Posterior cingulate gyrus (tissue), 11 donors: ENCODE results near the gene SYT1.

Experiments
- DNase-seq, 10 donors: peaks; one replicate each; pipeline versions ENCODE4 v3.0.0 to v3.0.0-alpha.2; 2020 to 2021; ENCODE audit warnings: mixed read lengths in 3 of 10
- intact Hi-C: fragments of 100-400 bp; cut with DNase I; formaldehyde crosslinking; loops from one replicate; pipeline ENCODE4 v1.15.1; 2023

Gene SYT1

DNA sequence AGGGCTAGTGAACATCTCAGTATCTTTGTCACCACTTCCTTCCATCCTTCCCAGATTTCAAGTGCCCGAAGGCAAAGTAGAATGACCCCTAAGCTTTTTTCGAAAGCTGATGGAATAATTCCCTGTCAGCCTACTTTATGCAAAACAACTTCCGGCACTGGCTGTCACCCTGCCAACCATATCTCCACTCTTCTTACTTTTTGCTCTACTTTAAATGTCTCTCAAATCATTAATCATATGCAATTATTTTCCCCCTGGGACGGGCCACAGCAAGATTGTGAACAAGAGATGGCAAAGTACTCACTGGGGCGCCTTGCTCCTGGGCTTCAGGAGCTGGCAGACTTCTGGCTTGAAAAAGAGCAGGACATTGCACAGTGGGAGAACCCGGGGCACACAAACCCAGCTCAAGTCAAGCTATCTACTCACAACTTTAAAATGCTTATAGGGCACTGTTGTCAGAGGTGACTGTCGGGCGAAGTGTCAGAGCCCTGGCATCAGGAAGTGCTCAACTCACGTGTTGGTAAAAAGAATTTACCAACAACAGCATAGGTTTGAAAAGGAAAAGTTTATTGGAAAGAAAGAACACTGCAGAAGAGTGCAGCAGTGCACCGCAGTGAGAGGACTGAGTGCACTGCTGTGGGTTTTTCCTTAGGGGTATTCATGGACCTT lies 452.7 kb downstream of the SYT1 start:
- intact Hi-C loops = no loop called here
- peak in 2 of 10 donors; percentile 22 to 55 for DNase-seq

DNA sequence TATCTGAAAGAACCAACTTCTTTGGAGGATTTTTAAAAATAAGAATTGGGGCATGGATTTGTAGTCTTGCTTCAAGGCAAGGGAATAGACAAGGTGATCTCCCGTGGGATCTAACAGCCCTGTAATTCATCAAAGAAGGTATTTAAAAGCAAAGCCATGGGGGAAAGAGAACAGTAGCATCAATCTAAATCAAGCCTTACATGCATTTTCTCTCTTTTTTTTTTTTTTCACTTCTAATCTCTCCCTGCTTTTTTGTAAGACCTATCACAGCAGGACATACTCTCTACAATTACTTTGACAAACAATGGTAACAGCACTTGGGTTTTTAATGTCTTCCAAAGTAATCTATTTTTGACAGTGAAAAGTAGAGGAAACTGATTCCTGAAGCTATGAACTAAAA lies 458.3 kb downstream of the SYT1 start:
- DNase-seq = no peak
- intact Hi-C loops = no loop called here

DNA sequence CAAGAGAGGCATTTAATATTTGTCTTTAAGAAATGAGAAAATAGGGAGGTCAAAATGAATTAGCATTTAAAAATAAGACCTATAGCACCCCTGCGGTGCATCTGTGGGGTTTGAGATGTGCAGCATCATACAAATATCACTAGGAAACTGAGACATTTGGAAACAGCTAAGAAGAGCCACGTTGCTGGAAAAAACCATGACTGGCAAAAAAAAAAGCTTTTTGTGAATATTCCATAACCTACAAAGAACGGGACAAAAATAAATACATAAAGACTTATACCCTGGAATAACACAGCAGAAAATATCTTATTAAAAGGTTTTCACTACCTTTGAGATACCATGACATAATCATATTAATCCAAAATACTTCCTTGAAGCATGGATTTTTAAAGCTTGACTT lies 460.0 kb downstream of the SYT1 start:
- DNase-seq = no peak
- intact Hi-C loops = no loop called here

DNA sequence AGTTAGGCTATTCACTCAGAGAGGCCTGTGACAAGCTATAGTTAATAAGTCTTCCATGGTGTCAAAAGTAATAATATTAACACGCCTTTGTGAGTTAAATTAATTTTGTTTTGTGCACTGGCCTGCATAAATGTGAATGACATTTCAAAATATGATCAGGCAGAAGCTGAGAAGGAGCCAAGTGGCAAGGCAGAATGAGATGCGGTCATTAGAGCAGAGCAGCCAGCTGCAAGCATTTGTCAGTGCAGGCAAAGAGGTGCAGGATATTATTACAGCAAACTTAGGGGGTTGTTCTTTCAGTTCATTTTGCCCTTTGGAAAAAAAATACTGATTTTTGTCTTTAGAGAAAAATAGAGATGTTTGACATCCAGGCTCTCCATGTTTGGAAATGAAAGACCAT lies 461.6 kb downstream of the SYT1 start:
- DNase-seq = peak in 1 of 10 donors; percentile 59
- intact Hi-C loops = no loop called here

DNA sequence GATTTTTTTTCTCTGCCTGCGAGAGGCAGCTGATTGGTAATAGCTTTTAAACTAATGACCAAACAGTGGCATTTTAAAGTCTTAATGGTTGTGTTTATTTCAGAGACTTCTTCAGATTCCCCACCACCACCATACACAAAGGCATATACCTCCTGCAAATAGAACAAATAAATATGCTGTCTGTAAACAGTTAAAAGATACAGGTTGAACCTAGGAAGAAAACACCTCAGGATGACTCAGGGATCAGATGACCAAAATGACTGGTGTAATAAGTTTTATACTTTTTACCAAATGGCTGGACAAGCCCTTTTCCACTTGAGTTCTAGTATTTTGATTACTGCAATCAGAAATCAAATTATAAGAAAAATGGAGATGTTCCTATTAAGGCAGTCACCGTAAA lies 462.1 kb downstream of the SYT1 start:
- DNase-seq = no peak

DNA sequence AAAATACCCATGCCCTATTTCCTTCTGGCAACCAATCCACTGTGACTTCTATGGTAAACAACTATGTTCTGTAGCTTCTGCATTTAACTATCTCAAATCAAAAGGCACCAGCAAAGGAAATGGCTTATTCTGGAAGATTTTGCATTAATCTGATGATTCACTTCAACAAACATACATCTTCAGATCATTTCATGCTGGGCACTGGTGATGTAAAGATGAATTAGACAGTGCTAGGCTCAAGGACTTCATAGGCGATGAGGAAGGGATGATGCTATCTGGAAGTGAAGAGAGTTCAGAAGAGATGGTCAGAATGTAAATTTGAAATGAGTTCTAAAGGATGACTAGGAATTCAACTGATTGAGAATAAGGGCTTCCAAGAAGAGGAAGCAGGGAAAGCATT lies 462.9 kb downstream of the SYT1 start:
- intact Hi-C loops = no loop called here

More for the DNA sequence above, 462.1 kb downstream of the SYT1 start:
- intact Hi-C loops = no loop called here

DNA sequence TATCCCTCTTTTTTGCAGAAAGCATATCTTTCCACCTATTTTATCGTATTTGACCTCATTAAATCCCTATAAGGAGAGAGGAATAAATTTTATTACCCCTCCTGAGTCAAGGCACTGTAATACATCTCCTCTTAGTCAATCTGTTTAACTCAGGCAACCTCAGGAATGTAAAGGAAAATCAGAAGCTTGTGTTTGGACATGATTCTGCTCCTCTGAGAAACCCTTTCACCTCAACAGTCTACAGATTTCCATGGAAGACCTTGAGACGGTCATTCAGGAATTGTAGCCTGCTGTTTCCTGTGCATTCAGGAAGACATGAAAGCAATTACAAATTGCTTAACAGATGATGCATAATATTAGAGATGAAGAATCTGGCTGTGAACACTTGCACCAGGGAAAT lies 465.4 kb downstream of the SYT1 start:
- DNase-seq = no peak
- intact Hi-C loops = no loop called here

More for the DNA sequence above, 462.9 kb downstream of the SYT1 start:
- DNase-seq = no peak

DNA sequence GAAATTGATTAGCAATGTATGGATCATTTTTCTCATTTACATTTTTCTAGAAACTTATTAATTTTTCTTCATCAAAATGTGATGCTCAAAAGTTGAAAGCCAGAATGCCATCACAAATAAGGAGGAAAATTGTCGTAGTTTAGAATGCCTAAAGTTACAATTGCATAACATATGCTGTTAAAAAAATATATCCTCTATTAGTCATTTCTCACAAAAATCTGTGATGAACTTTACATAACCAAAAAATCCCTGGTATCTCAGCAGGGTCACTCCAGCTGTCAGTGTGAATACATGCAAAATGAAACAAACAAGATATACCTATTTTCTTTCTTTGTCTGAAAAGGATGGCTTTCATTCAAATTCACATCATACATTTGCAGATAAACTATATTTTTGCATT lies 467.3 kb downstream of the SYT1 start:
- intact Hi-C loops = no loop called here
- no peak for DNase-seq

DNA sequence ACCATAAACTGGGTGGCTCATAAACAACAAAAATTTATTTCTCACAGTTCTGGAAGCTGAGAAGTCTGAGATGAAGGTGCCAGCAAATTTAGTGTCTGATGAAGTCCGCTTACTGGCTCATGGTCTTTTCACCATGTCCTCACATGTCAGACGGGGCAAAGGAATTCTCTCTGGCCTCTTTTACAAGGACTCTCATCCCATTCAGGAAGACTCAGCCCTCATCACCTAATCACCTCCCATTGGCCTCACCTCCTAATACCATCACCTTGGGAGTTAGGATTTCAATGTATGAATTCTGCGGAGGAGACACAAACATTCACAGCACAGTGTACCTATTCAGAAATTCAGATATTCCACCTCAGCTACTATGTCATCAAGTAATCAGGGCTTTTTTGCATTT lies 468.6 kb downstream of the SYT1 start:
- no peak for DNase-seq
- intact Hi-C loops = no loop called here

DNA sequence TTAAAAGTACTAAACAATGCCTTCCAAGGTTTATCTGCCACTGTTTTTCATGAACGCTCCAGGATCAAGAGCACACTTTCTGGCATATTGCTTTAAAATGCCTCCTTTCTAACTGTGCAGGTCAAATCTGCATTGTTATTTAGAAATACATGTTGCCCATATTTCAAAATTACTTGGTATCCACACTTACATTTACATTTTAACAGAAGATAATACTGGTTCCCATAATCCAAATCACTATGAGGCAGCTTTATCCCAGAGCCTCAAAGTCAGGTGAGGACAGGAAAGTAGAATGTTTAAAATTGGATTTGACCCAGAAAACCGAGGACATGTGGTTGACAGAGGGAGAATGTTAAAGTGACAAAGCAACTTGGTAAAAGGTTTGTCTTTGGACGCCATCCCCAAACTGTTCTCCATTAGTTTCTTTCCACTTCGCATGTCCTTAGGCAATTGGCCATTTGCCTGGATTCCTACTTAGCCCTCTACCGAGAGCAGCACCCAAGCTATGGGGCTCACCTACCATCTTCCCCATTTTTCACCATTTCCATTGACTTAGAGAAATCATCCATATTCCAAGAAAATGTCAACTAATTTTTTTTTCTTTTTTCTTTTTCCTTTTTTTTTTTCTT lies 473.2 kb downstream of the SYT1 start:
- no peak for DNase-seq
- intact Hi-C loops = no loop called here

DNA sequence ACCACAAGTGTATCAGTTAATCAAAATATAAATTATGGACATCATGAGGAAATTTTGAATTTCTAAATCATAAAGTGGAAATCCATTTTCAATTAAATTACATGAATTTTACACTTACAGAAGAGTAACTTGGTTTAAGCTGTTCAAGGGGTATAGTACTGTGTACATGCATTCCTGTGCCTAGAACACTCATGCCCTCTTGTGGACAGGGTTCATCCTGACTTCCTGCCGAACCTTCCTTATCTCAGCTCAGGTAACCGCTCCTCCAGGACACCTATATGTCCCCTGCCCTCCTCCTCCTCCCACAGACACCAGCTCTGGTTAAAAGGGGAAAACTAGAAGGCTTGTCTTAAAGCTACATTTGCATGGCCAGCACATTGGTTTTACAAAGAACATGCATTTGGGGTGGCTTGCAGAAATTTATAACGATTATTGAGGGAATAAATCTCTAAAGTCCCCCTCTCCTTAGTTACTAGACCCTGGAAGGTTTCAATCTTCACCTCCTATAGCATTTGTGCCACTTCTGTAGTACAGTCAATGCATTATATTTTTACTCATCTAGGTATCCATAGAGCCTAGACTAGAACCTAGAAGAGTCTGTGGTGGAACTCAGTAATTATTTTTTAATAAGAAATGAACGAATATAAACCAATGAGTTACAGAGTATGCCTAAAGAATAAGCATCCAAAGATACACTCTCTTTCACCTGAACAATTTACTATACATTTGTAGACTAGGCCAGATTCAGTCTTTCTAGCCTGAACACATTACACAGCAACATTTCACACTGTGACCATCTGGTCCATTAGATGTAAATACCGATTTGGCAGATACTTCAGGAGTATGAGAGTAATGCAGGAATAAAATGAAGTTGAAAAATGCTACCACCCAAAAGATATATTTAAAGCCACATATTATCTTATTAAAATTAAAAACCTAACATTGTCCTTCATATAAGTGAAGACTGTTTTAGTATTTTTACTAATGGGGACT lies 480.6 kb downstream of the SYT1 start:
- DNase-seq = peak in 1 of 10 donors; percentile 17
- intact Hi-C loops = no loop called here

DNA sequence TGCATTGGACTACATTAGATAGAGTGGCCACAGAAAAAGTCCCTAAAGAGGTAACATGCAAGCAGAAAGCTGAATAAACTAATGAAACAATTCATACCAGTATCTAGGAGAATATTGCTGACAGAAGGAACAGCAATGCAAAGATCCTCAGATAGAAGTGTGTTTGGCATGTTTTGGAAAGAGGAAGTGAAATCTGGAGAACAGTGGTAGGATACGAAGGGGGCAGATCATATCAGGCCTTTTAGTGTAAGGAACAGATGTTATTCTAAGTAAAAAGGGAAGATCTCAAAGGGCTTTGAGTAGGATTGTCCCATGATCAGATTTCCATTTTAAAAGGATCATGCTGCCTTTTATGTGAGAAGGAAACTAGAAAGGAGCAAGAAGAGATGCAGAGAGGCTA lies 483.3 kb downstream of the SYT1 start:
- no peak for DNase-seq
- intact Hi-C loops = no loop called here

DNA sequence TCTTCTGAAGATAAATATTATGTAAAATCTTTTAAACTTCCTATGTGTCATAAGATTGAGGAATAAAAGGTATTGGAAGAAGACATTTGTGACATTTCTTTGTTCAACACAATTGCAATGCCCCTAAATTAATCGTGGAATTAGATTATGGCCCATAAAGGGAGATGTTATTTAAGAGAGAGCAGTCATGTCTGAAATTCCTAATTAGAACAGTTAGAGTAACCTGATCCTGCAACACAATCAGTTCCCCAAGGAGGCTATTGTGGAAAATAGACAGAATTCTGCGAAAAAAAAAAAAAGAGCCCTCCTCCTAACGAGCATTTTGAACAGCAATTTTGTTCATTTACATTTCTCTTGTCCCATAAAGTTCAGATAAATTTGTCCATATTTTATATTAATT lies 486.7 kb downstream of the SYT1 start:
- intact Hi-C loops = no loop called here
- no peak for DNase-seq

DNA sequence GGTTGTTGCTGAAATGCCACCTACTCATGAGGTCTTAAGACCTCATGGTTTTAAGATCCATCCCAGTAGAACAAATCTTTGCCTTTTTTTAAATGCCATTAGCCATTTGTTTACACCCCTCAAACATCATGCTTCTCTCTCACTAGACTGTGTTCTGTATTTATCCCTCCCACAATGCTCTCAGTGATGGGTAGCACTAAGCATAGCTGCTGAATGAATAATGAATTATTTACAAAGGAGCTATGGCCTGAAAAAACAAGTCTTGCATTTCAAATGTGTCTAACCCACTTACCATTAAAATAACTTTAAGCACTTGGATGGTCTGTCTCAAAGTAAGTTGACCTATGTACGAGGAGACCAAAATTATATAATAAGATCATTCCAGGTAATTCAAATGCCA lies 491.6 kb downstream of the SYT1 start:
- no peak for DNase-seq
- intact Hi-C loops = no loop called here

DNA sequence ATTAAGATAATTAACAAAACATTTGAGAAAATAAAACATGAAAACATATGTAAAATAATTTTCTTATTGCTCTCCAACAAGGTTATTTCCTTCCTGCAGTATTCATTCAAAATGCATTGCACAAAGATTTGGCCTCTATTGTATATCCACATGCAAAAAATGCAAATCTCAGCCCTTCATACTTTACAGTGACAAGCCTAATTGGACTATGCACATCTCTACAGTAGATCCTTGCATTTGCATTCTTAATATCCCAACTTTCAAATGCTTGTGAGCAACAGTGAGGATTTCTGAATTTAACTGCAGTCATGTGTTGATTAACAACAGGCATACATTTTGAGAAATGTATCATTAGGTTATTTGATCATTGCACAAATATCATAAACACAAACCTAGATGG lies 492.5 kb downstream of the SYT1 start:
- intact Hi-C loops = no loop called here
- DNase-seq = no peak

DNA sequence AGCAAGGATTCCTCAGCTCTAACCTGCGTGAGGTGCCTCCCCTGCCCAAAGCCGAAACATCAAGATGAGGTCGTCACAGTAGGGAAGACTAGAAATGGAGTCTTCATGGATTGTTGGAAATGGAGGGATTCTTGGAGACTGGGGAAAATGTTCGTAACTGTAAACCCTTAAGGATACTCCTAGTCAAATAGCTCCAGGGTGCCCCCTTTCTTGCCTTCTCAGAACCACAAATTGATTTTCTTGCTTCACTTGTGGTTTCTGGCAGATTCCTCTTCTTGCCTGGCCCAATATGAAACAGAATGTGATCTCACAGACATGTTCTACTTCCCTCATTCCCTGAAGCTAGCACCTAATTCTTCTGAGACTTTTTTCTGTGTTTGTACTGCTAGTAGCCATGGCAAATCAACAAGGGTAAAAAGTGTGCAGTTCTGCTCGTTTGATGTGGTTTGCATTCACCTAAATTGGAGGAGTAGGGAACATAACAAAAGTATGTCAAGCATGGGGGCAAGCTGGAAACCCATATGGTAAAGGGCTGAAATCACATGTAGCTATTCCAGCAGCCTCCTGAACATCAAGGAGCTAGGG lies 494.2 kb downstream of the SYT1 start:
- intact Hi-C loops = no loop called here

DNA sequence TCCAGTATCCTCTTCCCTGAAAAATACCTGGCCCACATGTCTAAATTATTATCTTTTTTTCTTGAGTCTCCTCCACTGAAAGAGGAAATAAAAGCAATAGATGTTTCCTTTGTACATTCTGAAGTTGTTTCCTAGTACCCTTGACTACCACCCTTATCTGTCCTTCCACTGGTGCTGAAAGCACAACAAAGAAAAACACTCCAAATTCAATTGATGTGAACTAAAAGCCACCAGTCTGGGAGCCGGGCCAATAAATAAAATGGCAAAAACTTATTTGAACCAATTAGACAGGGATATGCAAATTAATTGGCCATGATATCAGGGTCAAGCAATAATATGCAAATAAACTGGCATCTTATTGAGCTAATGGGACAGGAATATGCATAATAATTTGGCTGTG lies 495.7 kb downstream of the SYT1 start:
- intact Hi-C loops = no loop called here
- no peak for DNase-seq

More for the DNA sequence above, 494.2 kb downstream of the SYT1 start:
- DNase-seq = no peak

DNA sequence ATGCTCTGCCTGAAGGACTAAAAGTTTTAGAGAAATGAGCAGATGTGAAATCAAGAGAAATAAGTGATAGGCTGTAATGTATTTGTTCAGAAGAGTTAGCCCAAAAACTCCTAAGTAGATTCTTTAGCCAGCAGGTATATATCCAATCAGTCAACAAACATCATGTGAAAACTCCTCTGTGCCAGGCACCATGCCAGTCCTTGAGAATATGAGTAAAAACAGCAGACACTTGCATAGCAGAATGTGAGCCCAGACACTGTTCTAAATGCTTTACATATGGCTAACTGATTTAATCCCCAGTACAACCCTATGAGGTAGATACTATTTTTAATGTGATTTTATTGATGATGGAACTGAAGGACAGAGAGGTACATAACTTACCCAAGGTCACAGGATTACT lies 496.4 kb downstream of the SYT1 start:
- peak in 3 of 10 donors; percentile 22 to 80 (median 29) for DNase-seq

DNA sequence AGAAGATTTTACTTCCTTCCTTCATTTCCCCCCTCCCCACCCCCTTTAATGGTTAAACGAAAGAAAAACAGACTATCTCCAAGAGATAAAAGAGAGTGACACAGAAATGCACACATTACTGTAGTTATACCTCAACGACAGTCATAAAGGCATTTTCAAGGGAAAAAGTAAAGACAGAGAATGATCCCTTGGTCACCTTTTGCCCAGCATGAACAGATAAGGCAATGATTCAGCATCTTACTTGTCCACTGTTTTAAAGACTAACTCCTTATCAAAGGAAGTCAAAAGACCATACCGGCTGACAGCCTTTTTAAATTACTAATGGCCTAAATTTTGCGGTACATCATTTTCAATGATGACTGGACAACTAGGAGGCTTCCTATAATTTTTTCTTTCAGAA lies 499.6 kb downstream of the SYT1 start:
- DNase-seq = no peak
- intact Hi-C loops = no loop called here

More for the DNA sequence above, 496.4 kb downstream of the SYT1 start:
- intact Hi-C loops = no loop called here

DNA sequence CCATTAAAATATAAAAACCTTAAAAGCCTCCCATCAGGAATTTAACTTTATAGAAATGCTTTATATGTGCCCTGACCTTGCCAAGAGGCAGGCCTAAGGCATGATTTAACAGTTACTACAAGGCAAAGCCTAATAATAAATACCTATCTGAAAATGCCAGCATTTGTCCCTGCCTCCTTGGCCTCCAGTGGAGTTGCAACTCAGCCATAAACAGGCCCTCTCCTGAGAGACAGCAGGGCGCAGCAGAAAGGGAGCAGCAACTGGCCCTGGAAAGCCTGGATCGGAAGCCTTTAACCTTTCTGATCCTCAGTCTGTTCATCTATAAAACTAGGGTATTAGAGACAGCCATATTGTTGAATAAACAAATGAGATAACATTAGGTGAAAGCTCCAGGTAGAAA lies 501.8 kb downstream of the SYT1 start:
- DNase-seq = no peak
- intact Hi-C loops = no loop called here

DNA sequence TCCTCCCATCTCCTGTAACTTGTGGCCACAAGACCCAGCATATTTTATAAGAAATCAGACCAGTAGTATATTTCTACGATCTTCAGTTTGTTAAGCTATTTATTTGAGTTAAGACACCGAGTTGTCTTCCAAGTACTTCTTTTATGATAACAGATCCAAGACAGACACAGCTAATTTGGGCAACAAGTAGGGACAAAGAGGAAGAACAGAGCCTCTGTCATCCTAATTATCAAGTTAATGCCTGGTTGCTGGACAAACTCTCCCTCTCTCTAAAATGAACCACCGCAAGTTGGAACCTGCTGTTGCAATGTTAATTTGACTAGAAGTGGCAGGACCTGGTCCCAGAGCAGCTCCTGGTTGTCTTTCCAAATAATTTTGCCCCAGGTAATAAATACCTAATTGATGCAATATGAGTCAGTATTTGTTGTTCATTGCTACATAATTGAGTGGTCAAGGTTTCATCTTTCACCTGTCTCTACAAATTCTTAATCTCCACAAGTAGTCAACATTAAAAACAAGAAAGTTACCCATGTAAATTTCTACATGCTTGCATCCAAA lies 502.5 kb downstream of the SYT1 start:
- intact Hi-C loops = no loop called here
- DNase-seq = no peak
